Astrocyte (in vitro differentiated cells and primary cell): ENCODE measurements around the gene KPNA4. TPM values are rescaled to one million over a fixed set of nuclear protein-coding genes. Genes with fewer than 3 reads are reported as not detected.

Experiments used
- DNase-seq: peaks from one replicate; pipeline ENCODE4 v3.0.0-alpha.2; 2010; ENCODE audit warnings: low read depth
- FAIRE-seq: peaks from 2 replicates; lab custom pipeline; 2011; peaks lifted over from hg19 to GRCh38; lab: Jason Lieb, UNC
- H2AFZ ChIP-seq: 2 replicates; pipeline ENCODE4 v1.6.0; 2012; ENCODE audit warnings: low read depth, low read length, inconsistent platforms
- H3K27ac ChIP-seq: 2 replicates; pipeline ENCODE4 v1.5.1; 2011; ENCODE audit warnings: low read depth, low read length, inconsistent platforms
- H3K27me3 ChIP-seq: 2 replicates; pipeline ENCODE4 v1.6.0; 2011; ENCODE audit warnings: low read length, inconsistent platforms; ENCODE audit not compliant: insufficient read depth
- H3K36me3 ChIP-seq: 2 replicates; pipeline ENCODE4 v1.5.1; 2011; ENCODE audit warnings: low read length, inconsistent platforms; ENCODE audit not compliant: insufficient read depth
- H3K4me1 ChIP-seq: 2 replicates; pipeline ENCODE4 v1.5.1; 2011; ENCODE audit warnings: low read length, inconsistent platforms; ENCODE audit not compliant: insufficient read depth
- H3K4me2 ChIP-seq: 2 replicates; pipeline ENCODE4 v1.6.0; 2012; ENCODE audit warnings: low read length, inconsistent platforms
- H3K4me3 ChIP-seq: 2 replicates; pipeline ENCODE4 v1.5.1; 2011; ENCODE audit warnings: low read depth, mild to moderate bottlenecking, low read length, inconsistent platforms; ENCODE audit not compliant: insufficient read depth
- H3K79me2 ChIP-seq: 2 replicates; pipeline ENCODE4 v1.6.0; 2012; ENCODE audit warnings: mild to moderate bottlenecking, low read length, inconsistent platforms; ENCODE audit not compliant: insufficient read depth
- H3K9ac ChIP-seq: 2 replicates; pipeline ENCODE4 v1.6.0; 2012; ENCODE audit warnings: mild to moderate bottlenecking, low read length, inconsistent platforms
- H3K9me3 ChIP-seq: 2 replicates; pipeline ENCODE4 v1.5.1; 2012; ENCODE audit warnings: low read depth, mild to moderate bottlenecking, low read length, inconsistent platforms; ENCODE audit not compliant: insufficient read depth
- H4K20me1 ChIP-seq: 2 replicates; pipeline ENCODE4 v1.6.0; 2012; ENCODE audit warnings: low read length, inconsistent platforms; ENCODE audit not compliant: insufficient read depth
- H3K27ac Mint-ChIP-seq: one replicate; pipeline ENCODE4 v1.8.0; 2021; ENCODE audit warnings: mild to moderate bottlenecking, mixed read lengths; ENCODE audit not compliant: unreplicated experiment
- H3K27me3 Mint-ChIP-seq: one replicate; pipeline ENCODE4 v1.8.0; 2021; ENCODE audit warnings: low read depth, mixed read lengths; ENCODE audit not compliant: unreplicated experiment
- H3K36me3 Mint-ChIP-seq: one replicate; pipeline ENCODE4 v1.8.0; 2021; ENCODE audit warnings: low read depth, mixed read lengths; ENCODE audit not compliant: unreplicated experiment
- H3K4me1 Mint-ChIP-seq: one replicate; pipeline ENCODE4 v1.8.0; 2021; ENCODE audit warnings: low read depth, mixed read lengths; ENCODE audit not compliant: unreplicated experiment
- H3K4me3 Mint-ChIP-seq: one replicate; pipeline ENCODE4 v1.8.0; 2021; ENCODE audit warnings: mild to moderate bottlenecking, moderate library complexity, mixed read lengths; ENCODE audit not compliant: unreplicated experiment
- H3K9me3 Mint-ChIP-seq: one replicate; pipeline ENCODE4 v1.8.0; 2021; ENCODE audit warnings: mild to moderate bottlenecking, mixed read lengths; ENCODE audit not compliant: unreplicated experiment
- EZH2 ChIP-seq: IDR thresholded peaks from 2 replicates; pipeline ENCODE4 v1.6.1; 2012; ENCODE audit warnings: mild to moderate bottlenecking, low read length, inconsistent platforms; ENCODE audit not compliant: insufficient read depth
- total RNA-seq: library from RNA; stranded (reverse); gene quantifications from 2 replicates; pipeline ENCODE4 v1.2.1, GENCODE V29; 2021
- TF ChIP-seq, protein P1 (sequence below): IDR thresholded peaks from 2 replicates; pipeline ENCODE4 v1.5.1; 2011; ENCODE audit warnings: low read depth, mild to moderate bottlenecking, inconsistent platforms, low read length, moderate library complexity; ENCODE audit not compliant: insufficient read depth

Gene KPNA4
- total RNA-seq, 1 donor from 2014 or later: 105 TPM

- Histone ChIP-seq H3K27ac (no peak overlapping the region), H3K27me3 (no peaks in the 10 kb centered on the region), H3K4me1 (no peaks in the 10 kb centered on the region), H3K9me3 (no peaks in the 10 kb centered on the region), H3K36me3 (no peaks in the 10 kb centered on the region), H3K9ac (no peak overlapping the region), H3K79me2 (no peaks in the 10 kb centered on the region), H4K20me1 (no peaks in the 10 kb centered on the region), H3K4me3 (no peak overlapping the region), H2AFZ (no peak overlapping the region), H3K4me2 (no peak overlapping the region)
- Mint-ChIP-seq H3K4me1 (no peaks in the 10 kb centered on the region), H3K9me3 (peaks cover 1% of the 10 kb centered on the region), H3K27me3 (peaks cover 11% of the 10 kb centered on the region), H3K36me3 (no peaks in the 10 kb centered on the region), H3K4me3 (no peak overlapping the region), H3K27ac (no peak overlapping the region)
- DNase-seq: no peak
- FAIRE-seq: no peak
- TF ChIP-seq, protein P1, sequence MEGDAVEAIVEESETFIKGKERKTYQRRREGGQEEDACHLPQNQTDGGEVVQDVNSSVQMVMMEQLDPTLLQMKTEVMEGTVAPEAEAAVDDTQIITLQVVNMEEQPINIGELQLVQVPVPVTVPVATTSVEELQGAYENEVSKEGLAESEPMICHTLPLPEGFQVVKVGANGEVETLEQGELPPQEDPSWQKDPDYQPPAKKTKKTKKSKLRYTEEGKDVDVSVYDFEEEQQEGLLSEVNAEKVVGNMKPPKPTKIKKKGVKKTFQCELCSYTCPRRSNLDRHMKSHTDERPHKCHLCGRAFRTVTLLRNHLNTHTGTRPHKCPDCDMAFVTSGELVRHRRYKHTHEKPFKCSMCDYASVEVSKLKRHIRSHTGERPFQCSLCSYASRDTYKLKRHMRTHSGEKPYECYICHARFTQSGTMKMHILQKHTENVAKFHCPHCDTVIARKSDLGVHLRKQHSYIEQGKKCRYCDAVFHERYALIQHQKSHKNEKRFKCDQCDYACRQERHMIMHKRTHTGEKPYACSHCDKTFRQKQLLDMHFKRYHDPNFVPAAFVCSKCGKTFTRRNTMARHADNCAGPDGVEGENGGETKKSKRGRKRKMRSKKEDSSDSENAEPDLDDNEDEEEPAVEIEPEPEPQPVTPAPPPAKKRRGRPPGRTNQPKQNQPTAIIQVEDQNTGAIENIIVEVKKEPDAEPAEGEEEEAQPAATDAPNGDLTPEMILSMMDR: no peak
- TF ChIP-seq EZH2: no peak
Observed at GRCh38 chr3:160459450-160459970, 105.9 kb downstream of the KPNA4 start.

DNA sequence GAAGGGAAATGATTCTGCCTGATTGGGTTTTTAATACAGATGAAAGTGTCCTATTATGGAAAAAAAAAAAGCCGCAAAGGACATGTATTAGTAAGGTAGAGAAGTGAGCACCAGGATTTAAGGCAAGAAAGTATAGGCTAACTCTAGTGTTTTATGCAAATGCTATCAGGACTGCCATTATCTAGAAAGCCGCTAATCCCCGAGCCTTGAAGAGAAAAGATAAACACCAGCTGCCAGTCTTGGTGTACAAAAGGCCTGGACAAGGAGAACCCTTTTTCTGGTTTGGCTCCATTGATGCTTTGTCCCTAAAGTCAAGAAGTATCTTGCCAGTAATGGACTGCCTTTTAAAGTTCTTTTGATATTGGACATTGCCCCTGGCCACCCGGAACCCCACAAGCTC lies 107.2 kb downstream of the KPNA4 start:
- H3K36me3 ChIP-seq: no peaks in the 10 kb centered on the region
- no peak overlapping the region for H3K27ac ChIP-seq
- H3K79me2 ChIP-seq: no peaks in the 10 kb centered on the region
- no peaks in the 10 kb centered on the region for H3K9me3 ChIP-seq
- TF ChIP-seq EZH2: no peak
- TF ChIP-seq, protein P1: no peak
- H3K9ac ChIP-seq: no peak overlapping the region
- H3K4me2 ChIP-seq: no peak overlapping the region
- no peak overlapping the region for H3K27ac Mint-ChIP-seq
- H4K20me1 ChIP-seq: no peaks in the 10 kb centered on the region
- peak overlapping the region; percentile 21 for H3K4me3 Mint-ChIP-seq
- H3K9me3 Mint-ChIP-seq: peaks cover 1% of the 10 kb centered on the region
- no peaks in the 10 kb centered on the region for H3K36me3 Mint-ChIP-seq
- H3K4me1 Mint-ChIP-seq: no peaks in the 10 kb centered on the region
- DNase-seq (no peak), FAIRE-seq (no peak)
- H3K27me3 ChIP-seq: no peaks in the 10 kb centered on the region
- peaks cover 11% of the 10 kb centered on the region for H3K27me3 Mint-ChIP-seq
- no peak overlapping the region for H2AFZ ChIP-seq
- no peaks in the 10 kb centered on the region for H3K4me1 ChIP-seq
- H3K4me3 ChIP-seq: no peak overlapping the region

- no peaks in the 10 kb centered on the region for H3K4me1 ChIP-seq
- H3K9ac ChIP-seq: no peak overlapping the region
- no peaks in the 10 kb centered on the region for H3K79me2 ChIP-seq
- no peak overlapping the region for H3K4me2 ChIP-seq
- no peak overlapping the region for H3K4me3 ChIP-seq
- Mint-ChIP-seq H3K36me3 (no peaks in the 10 kb centered on the region), H3K27me3 (peaks cover 7% of the 10 kb centered on the region), H3K9me3 (peaks cover 1% of the 10 kb centered on the region), H3K4me1 (peaks cover 2% of the 10 kb centered on the region), H3K4me3 (no peak overlapping the region), H3K27ac (no peak overlapping the region)
- TF ChIP-seq EZH2: no peak
- TF ChIP-seq, protein P1: no peak
- no peaks in the 10 kb centered on the region for H4K20me1 ChIP-seq
- no peak for FAIRE-seq
- H3K36me3 ChIP-seq: no peaks in the 10 kb centered on the region
- H3K27ac ChIP-seq: no peak overlapping the region
- no peaks in the 10 kb centered on the region for H3K27me3 ChIP-seq
- no peak overlapping the region for H2AFZ ChIP-seq
- no peak for DNase-seq
- no peaks in the 10 kb centered on the region for H3K9me3 ChIP-seq
Observed at GRCh38 chr3:160455846-160456245, 109.5 kb downstream of the KPNA4 start.
